A172 (cell line): Measurements from ENCODE around the gene MCC. TPM values are rescaled to one million over a fixed set of nuclear protein-coding genes. Genes with fewer than 3 reads are reported as not detected.

Source experiments
- DNase-seq: peaks from one replicate; pipeline ENCODE4 v3.0.0-alpha.2; 2015; ENCODE audit warnings: low spot score
- total RNA-seq: library from RNA; depleted of rRNA; stranded (reverse); fragments of >200 nt; shearing (Covaris generic); gene quantifications from 2 replicates; pipeline ENCODE4 v1.2.3, GENCODE V29; 2014

Gene MCC
- total RNA-seq, 1 experiment from 2014 or later = 1.8 TPM

- DNase-seq = no peak
Observed at GRCh38 chr5:113320273-113320780, 167.9 kb downstream of the MCC start.

- no peak for DNase-seq
Observed at GRCh38 chr5:113319256-113320053, 168.8 kb downstream of the MCC start.

- DNase-seq = no peak
Observed at GRCh38 chr5:113317636-113318035, 170.6 kb downstream of the MCC start.

GRCh38 chr5:113311301-113311700 is 177.0 kb downstream of the MCC start:
- no peak for DNase-seq

GRCh38 chr5:113302120-113302519 is 186.1 kb downstream of the MCC start:
- no peak for DNase-seq

GRCh38 chr5:113299591-113299990 is 188.7 kb downstream of the MCC start:
- no peak for DNase-seq

GRCh38 chr5:113296676-113297075 is 191.6 kb downstream of the MCC start:
- DNase-seq = no peak

GRCh38 chr5:113295111-113295539 is 193.1 kb downstream of the MCC start:
- no peak for DNase-seq

GRCh38 chr5:113294311-113295110 is 193.7 kb downstream of the MCC start:
- DNase-seq = peak; percentile 75

- peak; percentile 12 for DNase-seq
Observed at GRCh38 chr5:113293975-113294310, 194.3 kb downstream of the MCC start.

- DNase-seq = no peak
Observed at GRCh38 chr5:113293068-113293974, 194.9 kb downstream of the MCC start.

- no peak for DNase-seq
Observed at GRCh38 chr5:113292462-113292861, 195.8 kb downstream of the MCC start.

- no peak for DNase-seq
Observed at GRCh38 chr5:113283558-113283957, 204.7 kb downstream of the MCC start.

GRCh38 chr5:113282472-113282871 is 205.8 kb downstream of the MCC start:
- DNase-seq = no peak

GRCh38 chr5:113281194-113281593 is 207.1 kb downstream of the MCC start:
- DNase-seq = no peak

- no peak for DNase-seq
Observed at GRCh38 chr5:113280541-113280940, 207.7 kb downstream of the MCC start.

GRCh38 chr5:113278976-113279375 is 209.3 kb downstream of the MCC start:
- no peak for DNase-seq

GRCh38 chr5:113276493-113276892 is 211.8 kb downstream of the MCC start:
- no peak for DNase-seq

GRCh38 chr5:113276001-113276400 is 212.3 kb downstream of the MCC start:
- DNase-seq = no peak

- no peak for DNase-seq
Observed at GRCh38 chr5:113274836-113275414, 213.3 kb downstream of the MCC start.

GRCh38 chr5:113273948-113274347 is 214.3 kb downstream of the MCC start:
- DNase-seq = no peak
